GM12878 (cell line): Measurements from ENCODE around the gene CASQ1. TPM values are rescaled to one million over a fixed set of nuclear protein-coding genes. Genes with fewer than 3 reads are reported as not detected.

Experiments
- ATAC-seq: fragments of 200-7000 bp; cut with Tn5 transposase; 3 replicates; pipeline ENCODE4 v1.9.1; 2020; ENCODE audit warnings: mild to moderate bottlenecking, moderate library complexity
- BruUV-seq: library from RNA; stranded (reverse); fragments of 400-500 nt; replicated peaks from 2 replicates; lab custom pipeline; 2021; lab: Mats Ljungman, UMichigan
- CTCF ChIA-PET: fragments of 300-600 bp; sonication (Branson Sonifier 250); formaldehyde crosslinking; extraction: SDS; loops from one replicate; lab custom pipeline; 2021; ENCODE audit warnings: inconsistent platforms; lab: Yijun Ruan, JAX
- POLR2A ChIA-PET: fragments of 350-600 bp; formaldehyde crosslinking; extraction: SDS; loops from one replicate; lab custom pipeline; 2021; ENCODE audit warnings: inconsistent platforms; lab: Charles Lee
- RAD21 ChIA-PET: fragments of 300-600 bp; sonication (Branson Sonifier 250); formaldehyde crosslinking; loops from one replicate; lab custom pipeline; 2023; ENCODE audit warnings: antibody characterized with exemption; ENCODE audit not compliant: unreplicated experiment; lab: Charles Lee
- SMC1A ChIA-PET: fragments of 300-600 bp; sonication (Branson Sonifier 250); formaldehyde crosslinking; loops from one replicate; lab custom pipeline; 2023; ENCODE audit not compliant: unreplicated experiment, uncharacterized antibody; lab: Charles Lee
- DNase-seq: peaks from one replicate; pipeline ENCODE4 v3.0.0-alpha.2; 2011; ENCODE audit warnings: low read depth, low spot score
- FAIRE-seq: peaks from 3 replicates; lab custom pipeline; 2011; peaks lifted over from hg19 to GRCh38; lab: Jason Lieb, UNC
- H2AFZ ChIP-seq: 2 replicates; pipeline ENCODE4 v1.6.0; 2011; ENCODE audit warnings: low read depth, low read length, control low read depth; ENCODE audit not compliant: control insufficient read depth
- H3K27ac ChIP-seq: 2 replicates; pipeline ENCODE4 v1.5.1; 2011; ENCODE audit warnings: control low read depth; ENCODE audit not compliant: control insufficient read depth, insufficient read depth
- H3K27me3 ChIP-seq, 2 experiments: replicated peaks in 1 of 2; 2 replicates each; pipeline versions ENCODE4 v1.6.0 to v1.6.1; 2011; ENCODE audit warnings: low read length in 1 of 2; ENCODE audit not compliant: control insufficient read depth in 2 of 2, insufficient read depth in 2 of 2
- H3K36me3 ChIP-seq, 2 experiments: 2 replicates each; pipeline ENCODE4 v1.5.1; 2011; ENCODE audit warnings: low read length in 1 of 2; ENCODE audit not compliant: control insufficient read depth in 2 of 2, insufficient read depth in 2 of 2
- H3K4me1 ChIP-seq: 2 replicates; pipeline ENCODE4 v1.6.1; 2011; ENCODE audit warnings: mild to moderate bottlenecking, low read length, moderate library complexity, mixed read lengths; ENCODE audit not compliant: control insufficient read depth, insufficient read depth
- H3K4me2 ChIP-seq: 2 replicates; pipeline ENCODE4 v1.6.0; 2011; ENCODE audit warnings: control low read depth; ENCODE audit not compliant: control insufficient read depth, insufficient read depth
- H3K4me3 ChIP-seq: fragments of 200-600 bp; sonication (generic); 2 replicates; pipeline ENCODE4 v1.5.1; 2016
- H3K79me2 ChIP-seq: 2 replicates; pipeline ENCODE4 v1.6.0; 2011; ENCODE audit warnings: low read length; ENCODE audit not compliant: control insufficient read depth, insufficient read depth
- H3K9ac ChIP-seq: 2 replicates; pipeline ENCODE4 v1.8.0; 2011; ENCODE audit warnings: low read length, control low read depth, mixed read lengths; ENCODE audit not compliant: control insufficient read depth, insufficient read depth
- H3K9me3 ChIP-seq: replicated peaks from 3 replicates; pipeline ENCODE4 v1.5.1; 2011; ENCODE audit warnings: mild to moderate bottlenecking, low read length; ENCODE audit not compliant: control insufficient read depth, insufficient read depth
- H4K20me1 ChIP-seq: 2 replicates; pipeline ENCODE4 v1.6.0; 2011; ENCODE audit not compliant: control insufficient read depth, insufficient read depth
- ASH2L ChIP-seq: fragments of 300-600, 200-600 bp; sonication (generic); IDR thresholded peaks from 2 replicates; pipeline ENCODE4 v1.6.1; 2017; ENCODE audit warnings: low read depth, mild to moderate bottlenecking, borderline replicate concordance
- GATAD2B ChIP-seq: fragments of 450-650 bp; conservative IDR thresholded peaks from 2 replicates; pipeline ENCODE4 v1.6.1; 2017; ENCODE audit warnings: low read depth, mild to moderate bottlenecking, moderate library complexity
- KLF5 ChIP-seq: fragments of 450-650 bp; IDR thresholded peaks from 2 replicates; pipeline ENCODE4 v1.6.1; 2014; ENCODE audit warnings: mild to moderate bottlenecking; ENCODE audit not compliant: partially characterized antibody
- LARP7 ChIP-seq: fragments of 450-650 bp; IDR thresholded peaks from 2 replicates; pipeline ENCODE4 v1.6.1; 2017; ENCODE audit warnings: mild to moderate bottlenecking
- RFX5 ChIP-seq: IDR thresholded peaks from 2 replicates; pipeline ENCODE4 v1.6.1; 2011; ENCODE audit warnings: low read depth, low read length, improper control_type of control experiment
- SIX5 ChIP-seq: IDR thresholded peaks from 2 replicates; pipeline ENCODE4 v1.6.1; 2011; ENCODE audit warnings: mild to moderate bottlenecking, low read depth, low read length, moderate library complexity; ENCODE audit not compliant: severe bottlenecking
- ZSCAN29 ChIP-seq: fragments of 450-650 bp; IDR thresholded peaks from 2 replicates; pipeline ENCODE4 v1.6.1; 2017; ENCODE audit warnings: mild to moderate bottlenecking, moderate library complexity
- WGBS: methylation state at CpG from one replicate; pipeline ENCODE4 v1.1.6; 2016; ENCODE audit warnings: low lambda C conversion rate; ENCODE audit not compliant: insufficient replicate concordance, insufficient coverage; ENCODE audit errors: missing lambda C conversion rate; 5-methylcytosine and 5-hydroxymethylcytosine counted together
- in situ Hi-C: fragments of 300-500 bp; cut with MboI; formaldehyde crosslinking; loops from 9 replicates; pipeline ENCODE4 v1.14.3; 2018; ENCODE audit warnings: mixed read lengths
- intact Hi-C: fragments of 100-400 bp; cut with micrococcal nuclease; formaldehyde crosslinking; loops from one replicate; pipeline ENCODE4 v1.14.2; 2022; ENCODE audit not compliant: unreplicated experiment
- polyA plus RNA-seq, 11 experiments: library from polyadenylated mRNA; depleted of rRNA in 4 of 11; unstranded in 6 of 11; stranded (reverse) in 5 of 11; fragments of >200 nt; fragmentation: Nextera tagmentation in 4 of 11; fragmentation: Illumina TruSeq in 1 of 11; extraction: Ambion mirVana in 4 of 11; extraction: Trizol in 1 of 11; gene quantifications; 1 replicate in 1 of 11; 2 replicates in 10 of 11; pipeline versions ENCODE4 v1.2.1 to v1.2.3, GENCODE V29; 2011 to 2016; ENCODE audit warnings: inconsistent platforms in 2 of 11, missing spikeins in 2 of 11, low read depth in 1 of 11
- total RNA-seq, 4 experiments: library from RNA; depleted of rRNA in 3 of 4; stranded (reverse); fragments of >200 nt in 3 of 4; fragmentation: Illumina TruSeq in 1 of 4; extraction: Trizol in 1 of 4; gene quantifications; 2 replicates each; pipeline versions ENCODE4 v1.2.1 to v1.2.3, GENCODE V29; 2013 to 2021
- TF ChIP-seq, protein P1 (sequence below): IDR thresholded peaks from 2 replicates; pipeline ENCODE4 v1.6.1; 2012; ENCODE audit warnings: low read length, inconsistent platforms
- TF ChIP-seq, protein P2 (sequence below): fragments of 450-650 bp; IDR thresholded peaks from 2 replicates; pipeline ENCODE4 v1.6.1; 2017; ENCODE audit warnings: mild to moderate bottlenecking, low read depth, inconsistent platforms; ENCODE audit not compliant: poor library complexity, severe bottlenecking

Gene CASQ1
- total and polyA plus RNA-seq, 10 of the 15 experiments (the other 5 are each of a cell fraction or from before 2014, with no cell fraction given): 0.10 to 0.77 (median 0.34) TPM

DNA sequence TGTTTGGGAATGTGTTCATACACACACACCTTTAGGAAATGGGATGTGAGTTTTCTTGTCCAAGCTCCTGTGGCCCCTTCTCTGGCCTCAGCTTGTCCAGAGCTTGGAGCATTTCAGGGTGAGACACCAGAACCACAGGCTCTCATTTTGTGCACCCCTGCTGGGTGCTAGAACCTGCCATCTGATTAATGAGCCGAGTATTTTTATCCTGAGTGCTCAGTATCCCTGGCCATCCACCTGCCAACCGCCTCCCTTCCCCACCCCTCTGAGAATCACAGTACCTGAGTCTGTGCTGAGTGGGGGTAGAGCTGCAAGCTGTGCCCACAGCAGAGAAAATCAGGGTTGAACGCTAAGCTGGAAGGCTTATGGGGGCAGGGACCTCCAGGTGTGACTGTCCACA, 1.4 kb downstream of the CASQ1 start:
- ChIA-PET SMC1A (interaction anchor here (0.6 to 5.6 kb wide), 15 partner anchors 9 to 184 kb away, joined by 3 to 123 read pairs (median 6); no protein-coding TSS in a partner anchor), RAD21 (interaction anchor here (1.0 to 5.4 kb wide), 8 partner anchors 12 to 186 kb away, joined by 3 to 128 read pairs (median 14); partner anchors contain the start of gene PEA15), CTCF (interaction anchor here (0.6 to 8.7 kb wide), 19 partner anchors 11 to 185 kb away, joined by 3 to 273 read pairs (median 7); partner anchors contain the start of gene PEX19), POLR2A (interaction anchor here (1.0 to 2.1 kb wide), 2 partner anchors 12 to 71 kb away, joined by 3 to 10 read pairs; partner anchors contain the start of gene DCAF8)
- Histone ChIP-seq H3K4me1 (peaks cover 21% of the 10 kb centered on the region), H3K27me3 (peaks cover 0 to 3% of the 10 kb centered on the region in 2 experiments; a peak in 1 of 4 replicates), H3K4me2 (no peak overlapping the region), H3K9ac (no peak overlapping the region), H3K36me3 (no peaks in the 10 kb centered on the region), H3K9me3 (no peaks in the 10 kb centered on the region), H3K79me2 (no peaks in the 10 kb centered on the region), H4K20me1 (no peaks in the 10 kb centered on the region), H3K4me3 (no peak overlapping the region), H3K27ac (no peak overlapping the region), H2AFZ (no peak overlapping the region)
- ATAC-seq (no peak), FAIRE-seq (no peak), DNase-seq (no peak)
- no TSS peak for BruUV-seq
- in situ Hi-C loops (loop anchor here (5.0 kb wide), 1 partner anchor 101 kb away; no protein-coding TSS in a partner anchor), intact Hi-C loops (loop anchor here (5.0 kb wide), 1 partner anchor 416 kb away; no protein-coding TSS in a partner anchor)
- WGBS: 44% methylated on average over 3 of the region's 3 CpGs
- no peak for TF ChIP-seq RFX5
- TF ChIP-seq KLF5: no peak
- TF ChIP-seq, protein P1, sequence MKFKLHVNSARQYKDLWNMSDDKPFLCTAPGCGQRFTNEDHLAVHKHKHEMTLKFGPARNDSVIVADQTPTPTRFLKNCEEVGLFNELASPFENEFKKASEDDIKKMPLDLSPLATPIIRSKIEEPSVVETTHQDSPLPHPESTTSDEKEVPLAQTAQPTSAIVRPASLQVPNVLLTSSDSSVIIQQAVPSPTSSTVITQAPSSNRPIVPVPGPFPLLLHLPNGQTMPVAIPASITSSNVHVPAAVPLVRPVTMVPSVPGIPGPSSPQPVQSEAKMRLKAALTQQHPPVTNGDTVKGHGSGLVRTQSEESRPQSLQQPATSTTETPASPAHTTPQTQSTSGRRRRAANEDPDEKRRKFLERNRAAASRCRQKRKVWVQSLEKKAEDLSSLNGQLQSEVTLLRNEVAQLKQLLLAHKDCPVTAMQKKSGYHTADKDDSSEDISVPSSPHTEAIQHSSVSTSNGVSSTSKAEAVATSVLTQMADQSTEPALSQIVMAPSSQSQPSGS: no peak
- no peak for TF ChIP-seq GATAD2B
- no peak for TF ChIP-seq LARP7
- TF ChIP-seq, protein P2, sequence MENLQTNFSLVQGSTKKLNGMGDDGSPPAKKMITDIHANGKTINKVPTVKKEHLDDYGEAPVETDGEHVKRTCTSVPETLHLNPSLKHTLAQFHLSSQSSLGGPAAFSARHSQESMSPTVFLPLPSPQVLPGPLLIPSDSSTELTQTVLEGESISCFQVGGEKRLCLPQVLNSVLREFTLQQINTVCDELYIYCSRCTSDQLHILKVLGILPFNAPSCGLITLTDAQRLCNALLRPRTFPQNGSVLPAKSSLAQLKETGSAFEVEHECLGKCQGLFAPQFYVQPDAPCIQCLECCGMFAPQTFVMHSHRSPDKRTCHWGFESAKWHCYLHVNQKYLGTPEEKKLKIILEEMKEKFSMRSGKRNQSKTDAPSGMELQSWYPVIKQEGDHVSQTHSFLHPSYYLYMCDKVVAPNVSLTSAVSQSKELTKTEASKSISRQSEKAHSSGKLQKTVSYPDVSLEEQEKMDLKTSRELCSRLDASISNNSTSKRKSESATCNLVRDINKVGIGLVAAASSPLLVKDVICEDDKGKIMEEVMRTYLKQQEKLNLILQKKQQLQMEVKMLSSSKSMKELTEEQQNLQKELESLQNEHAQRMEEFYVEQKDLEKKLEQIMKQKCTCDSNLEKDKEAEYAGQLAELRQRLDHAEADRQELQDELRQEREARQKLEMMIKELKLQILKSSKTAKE: no peak
- no peak for TF ChIP-seq ZSCAN29
- TF ChIP-seq ASH2L: no peak
- TF ChIP-seq SIX5: no peak
